IMR-90 (cell line): ENCODE results near the gene RHOT1. TPM values are rescaled to one million over a fixed set of nuclear protein-coding genes. Genes with fewer than 3 reads are reported as not detected.

Source experiments
- ATAC-seq: fragments of 200-7000 bp; cut with Tn5 transposase; 2 replicates; pipeline ENCODE4 v1.9.1; 2020; ENCODE audit warnings: low read depth, mild to moderate bottlenecking, moderate library complexity
- BruUV-seq: library from RNA; stranded (reverse); fragments of 400-500 nt; replicated peaks from 2 replicates; lab custom pipeline; 2021; lab: Mats Ljungman, UMichigan
- CTCF ChIA-PET: fragments of 300-600 bp; formaldehyde crosslinking; extraction: SDS; loops from one replicate; lab custom pipeline; 2021; ENCODE audit warnings: antibody characterized with exemption; lab: Yijun Ruan, JAX
- POLR2A ChIA-PET: fragments of 300-600 bp; sonication (Branson Sonifier 250); formaldehyde crosslinking; loops from one replicate; lab custom pipeline; 2022; ENCODE audit warnings: antibody characterized with exemption; ENCODE audit not compliant: unreplicated experiment; lab: Charles Lee
- DNase-seq: peaks from one replicate; pipeline ENCODE4 v3.0.0; 2013
- H2AFZ ChIP-seq: replicated peaks from 2 replicates; pipeline ENCODE3; 2013; ENCODE audit warnings: low read length, mild to moderate bottlenecking; ENCODE audit not compliant: poor library complexity
- H2AK5ac ChIP-seq: 2 replicates; pipeline ENCODE4 v1.6.1; 2013; ENCODE audit warnings: low read depth, low read length, inconsistent platforms
- H2AK9ac ChIP-seq: replicated peaks from 2 replicates; pipeline ENCODE3; 2013; ENCODE audit warnings: mild to moderate bottlenecking, low read depth, low read length, moderate library complexity; ENCODE audit not compliant: poor library complexity
- H2BK120ac ChIP-seq: 2 replicates; pipeline ENCODE4 v1.6.1; 2013; ENCODE audit warnings: low read depth, low read length, inconsistent platforms
- H2BK15ac ChIP-seq: 3 replicates; pipeline ENCODE4 v1.6.1; 2013; ENCODE audit warnings: low read depth, low read length, inconsistent platforms
- H2BK20ac ChIP-seq: 2 replicates; pipeline ENCODE4 v1.6.1; 2013; ENCODE audit warnings: low read depth, mild to moderate bottlenecking, inconsistent platforms, low read length, moderate library complexity
- H2BK5ac ChIP-seq: 2 replicates; pipeline ENCODE4 v1.6.1; 2013; ENCODE audit warnings: mild to moderate bottlenecking, low read depth, low read length, inconsistent platforms; ENCODE audit not compliant: poor library complexity, severe bottlenecking
- H3K14ac ChIP-seq: replicated peaks from 2 replicates; pipeline ENCODE4 v1.6.1; 2013; ENCODE audit warnings: low read depth, low read length, inconsistent platforms
- H3K18ac ChIP-seq: 2 replicates; pipeline ENCODE4 v1.6.1; 2013; ENCODE audit warnings: low read depth, low read length, control low read depth
- H3K23ac ChIP-seq: 2 replicates; pipeline ENCODE4 v1.6.1; 2013; ENCODE audit warnings: low read depth, low read length, inconsistent platforms
- H3K27ac ChIP-seq: 2 replicates; pipeline ENCODE4 v1.5.1; 2013; ENCODE audit warnings: mild to moderate bottlenecking, control low read depth, low read length; ENCODE audit not compliant: insufficient read depth
- H3K27me3 ChIP-seq: 2 replicates; pipeline ENCODE4 v1.6.1; 2013; ENCODE audit warnings: low read length; ENCODE audit not compliant: control insufficient read depth, insufficient read depth
- H3K36me3 ChIP-seq: 2 replicates; pipeline ENCODE4 v1.6.1; 2013; ENCODE audit warnings: low read length, mixed read lengths; ENCODE audit not compliant: control insufficient read depth, insufficient read depth
- H3K4ac ChIP-seq: 2 replicates; pipeline ENCODE4 v1.6.1; 2013; ENCODE audit warnings: low read depth, low read length, inconsistent platforms
- H3K4me1 ChIP-seq: 2 replicates; pipeline ENCODE4 v1.6.1; 2013; ENCODE audit warnings: low read length, mixed read lengths; ENCODE audit not compliant: control insufficient read depth, insufficient read depth
- H3K4me2 ChIP-seq: 2 replicates; pipeline ENCODE4 v1.6.1; 2013; ENCODE audit warnings: low read depth, mild to moderate bottlenecking, control low read depth, low read length, moderate library complexity
- H3K4me3 ChIP-seq: 2 replicates; pipeline ENCODE4 v1.5.1; 2013; ENCODE audit warnings: low read depth, mild to moderate bottlenecking, control low read depth, low read length, moderate library complexity; ENCODE audit not compliant: insufficient read depth
- H3K56ac ChIP-seq: 2 replicates; pipeline ENCODE4 v1.6.1; 2013; ENCODE audit warnings: low read length, inconsistent platforms; ENCODE audit not compliant: insufficient read depth; ENCODE audit errors: extremely low read depth
- H3K79me1 ChIP-seq, 2 experiments: 2 replicates each; pipeline ENCODE4 v1.6.1; 2013; ENCODE audit warnings: low read length in 2 of 2, inconsistent platforms in 1 of 2, low read depth in 1 of 2
- H3K9ac ChIP-seq: 2 replicates; pipeline ENCODE4 v1.6.1; 2013; ENCODE audit warnings: low read depth, low read length, control low read depth
- H3K9me1 ChIP-seq: 2 replicates; pipeline ENCODE4 v1.6.1; 2013; ENCODE audit warnings: low read length, inconsistent platforms; ENCODE audit not compliant: insufficient read depth
- H3K9me3 ChIP-seq: 2 replicates; pipeline ENCODE4 v1.6.1; 2013; ENCODE audit warnings: low read length; ENCODE audit not compliant: control insufficient read depth, insufficient read depth
- H4K20me1 ChIP-seq: 2 replicates; pipeline ENCODE4 v1.6.1; 2013; ENCODE audit warnings: low read length, inconsistent platforms; ENCODE audit not compliant: insufficient read depth
- H4K5ac ChIP-seq: 2 replicates; pipeline ENCODE4 v1.6.1; 2013; ENCODE audit warnings: mild to moderate bottlenecking, low read depth, low read length, control low read depth
- H4K8ac ChIP-seq, 2 experiments: 2 replicates each; pipeline ENCODE4 v1.6.1; 2013; ENCODE audit warnings: low read depth in 2 of 2, low read length in 2 of 2, control low read depth in 1 of 2, inconsistent platforms in 1 of 2
- H4K91ac ChIP-seq: 2 replicates; pipeline ENCODE4 v1.6.1; 2013; ENCODE audit warnings: low read depth, low read length, inconsistent platforms; ENCODE audit not compliant: insufficient read depth
- CEBPB ChIP-seq: IDR thresholded peaks from 2 replicates; pipeline ENCODE4 v1.6.1; 2012; ENCODE audit warnings: low read depth, low read length, improper control_type of control experiment
- CTCF ChIP-seq: conservative IDR thresholded peaks from 2 replicates; pipeline ENCODE4 v1.5.1; 2012; ENCODE audit warnings: mild to moderate bottlenecking, low read depth, low read length, improper control_type of control experiment
- FOS ChIP-seq: fragments of 150-350 bp; IDR thresholded peaks from 2 replicates; pipeline ENCODE4 v1.6.1; 2016; ENCODE audit warnings: low read depth, low read length
- MAZ ChIP-seq: IDR thresholded peaks from 2 replicates; pipeline ENCODE4 v1.6.1; 2012; ENCODE audit warnings: low read depth, mild to moderate bottlenecking, low read length, improper control_type of control experiment, moderate library complexity, borderline replicate concordance
- MXI1 ChIP-seq: IDR thresholded peaks from 2 replicates; pipeline ENCODE4 v1.6.1; 2012; ENCODE audit warnings: low read depth, mild to moderate bottlenecking, low read length, moderate library complexity, borderline replicate concordance
- POLR2A ChIP-seq: IDR thresholded peaks from 2 replicates; pipeline ENCODE4 v1.6.1; 2012; ENCODE audit warnings: mild to moderate bottlenecking, low read depth, low read length
- RAD21 ChIP-seq: IDR thresholded peaks from 2 replicates; pipeline ENCODE4 v1.6.1; 2012; ENCODE audit warnings: low read length, improper control_type of control experiment
- SMC3 ChIP-seq: fragments of 150-350 bp; IDR thresholded peaks from 2 replicates; pipeline ENCODE4 v1.6.1; 2016; ENCODE audit warnings: low read depth, mild to moderate bottlenecking, antibody characterized with exemption, low read length, moderate library complexity
- USF2 ChIP-seq: fragments of 150-350 bp; IDR thresholded peaks from 2 replicates; pipeline ENCODE4 v1.6.1; 2017; ENCODE audit warnings: mild to moderate bottlenecking, antibody characterized with exemption, low read length, low read depth
- WGBS, 2 experiments: methylation state at CpG; one replicate each; pipeline versions ENCODE4 v1.1.5 to v1.1.7; 2013; ENCODE audit warnings: missing lambda C conversion rate in 2 of 2; ENCODE audit not compliant: insufficient read length in 1 of 2; ENCODE audit errors: extremely low coverage in 2 of 2; 5-methylcytosine and 5-hydroxymethylcytosine counted together
- dilution Hi-C: fragments of 300-500 bp; cut with HindIII; formaldehyde crosslinking; loops from one replicate; pipeline ENCODE4 v1.14.3; 2018; ENCODE audit warnings: low sequenced_read_pairs; ENCODE audit not compliant: unreplicated experiment
- in situ Hi-C: fragments of 300-500 bp; cut with MboI; formaldehyde crosslinking; loops from 3 replicates; pipeline ENCODE4 v1.14.3; 2019; ENCODE audit warnings: low sequenced_read_pairs, inconsistent platforms, mixed read lengths
- intact Hi-C: fragments of 100-400 bp; cut with micrococcal nuclease; formaldehyde crosslinking; loops from 2 replicates; pipeline ENCODE4 v1.10.0; 2022
- polyA plus RNA-seq, 3 experiments: library from polyadenylated mRNA; depleted of rRNA; stranded (reverse); fragments of >200 nt; gene quantifications; 2 replicates each; pipeline ENCODE4 v1.2.3, GENCODE V29; 2012; ENCODE audit warnings: low replicate concordance in 1 of 3
- total RNA-seq: library from RNA; depleted of rRNA; stranded (reverse); fragments of >200 nt; gene quantifications from 2 replicates; pipeline ENCODE4 v1.2.3, GENCODE V29; 2012

Gene RHOT1
- total and polyA plus RNA-seq, 2 of the 4 experiments (the other 2 are of a cell fraction): 27.4 to 27.6 TPM

DNA sequence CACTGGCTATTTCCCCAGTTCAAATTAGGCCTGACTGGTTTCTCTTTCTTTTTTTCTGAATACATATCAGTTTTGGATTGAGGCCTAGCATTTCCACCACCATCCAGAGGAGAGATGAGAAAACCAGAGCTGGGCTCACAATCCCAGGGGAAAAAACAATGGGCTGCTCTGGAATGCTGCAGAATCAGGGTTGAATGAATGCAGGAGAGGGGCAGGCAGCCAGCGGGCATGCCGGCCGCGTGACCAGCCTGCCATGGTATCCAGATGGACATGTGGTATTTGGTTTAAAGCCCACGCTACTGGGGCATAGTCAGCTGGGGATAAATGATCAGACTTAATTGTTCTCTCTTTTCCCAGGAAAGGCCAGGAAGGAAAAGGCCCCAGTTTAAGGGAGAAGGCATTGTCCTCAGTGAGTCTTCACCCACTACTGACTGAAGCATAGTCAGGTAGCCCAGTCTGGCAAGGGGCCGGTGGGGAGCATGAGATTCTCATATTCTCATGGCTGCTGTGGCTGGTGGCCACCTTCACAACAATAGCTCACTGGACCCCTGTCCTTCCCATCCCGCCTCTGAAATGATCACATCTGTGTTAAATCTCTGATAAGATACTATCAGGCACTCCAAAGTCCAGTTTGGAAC, 38.7 kb upstream of the RHOT1 start:
- Histone ChIP-seq H2BK5ac (no peak overlapping the region), H2BK15ac (no peak overlapping the region), H4K5ac (no peak overlapping the region), H3K9ac (no peak overlapping the region), H3K27ac (no peak overlapping the region), H3K36me3 (no peaks in the 10 kb centered on the region), H3K18ac (no peak overlapping the region), H3K4me1 (no peaks in the 10 kb centered on the region), H4K8ac (no peak overlapping the region), H3K79me1 (no peaks in the 10 kb centered on the region), H3K4me3 (no peak overlapping the region), H3K9me3 (no peaks in the 10 kb centered on the region), H3K56ac (no peak overlapping the region), H2AFZ (no peak overlapping the region), H2AK9ac (no peak overlapping the region), H3K14ac (no peak overlapping the region), H3K23ac (no peak overlapping the region), H2BK20ac (no peak overlapping the region), H3K27me3 (peaks cover 4% of the 10 kb centered on the region), H3K4ac (no peak overlapping the region), H4K20me1 (no peaks in the 10 kb centered on the region), H2BK120ac (no peak overlapping the region), H3K4me2 (no peak overlapping the region), H4K91ac (no peak overlapping the region), H2AK5ac (no peak overlapping the region), H3K9me1 (no peaks in the 10 kb centered on the region)
- intact Hi-C loops (loop anchor here (1.0 kb wide), 1 partner anchor 22 kb away; no protein-coding TSS in a partner anchor), in situ Hi-C loops (no loop called here), dilution Hi-C loops (no loop called here)
- WGBS, 2 experiments: 100% methylated on average over 2 of the region's 7 CpGs; no CpG with 5 or more reads in 1 of the 2 experiments
- BruUV-seq: no TSS peak
- ChIA-PET CTCF (interaction anchor here (0.5 kb wide), 1 partner anchor 259 kb away, joined by 3 read pairs; no protein-coding TSS in a partner anchor), POLR2A (no interaction called here)
- ATAC-seq (no peak), DNase-seq (no peak)
- TF ChIP-seq POLR2A: no peak
- no peak for TF ChIP-seq CTCF
- no peak for TF ChIP-seq MXI1
- TF ChIP-seq USF2: no peak
- no peak for TF ChIP-seq SMC3
- TF ChIP-seq MAZ: no peak
- TF ChIP-seq CEBPB: no peak
- no peak for TF ChIP-seq RAD21
- TF ChIP-seq FOS: no peak
